ENCODE measurements around the gene UBALD1. TPM values are rescaled to one million over a fixed set of nuclear protein-coding genes. Genes with fewer than 3 reads are reported as not detected.

The UBALD1 gene
- total and polyA plus RNA-seq, 2 experiments from 2014 or later, result 6.1 to 25.7 TPM

- WGBS (ENCODE audit: low lambda C conversion rate, missing lambda C conversion rate), result 93% methylated on average over 20 of the region's 20 CpGs
- Histone ChIP-seq H2AFZ (no peak overlapping the region), H3K36me3 (replicated peaks; ENCODE audit: insufficient read depth, low read depth) (no peaks in the 10 kb centered on the region), H3K27ac (no peak overlapping the region), H4K20me1 (ENCODE audit: insufficient read depth, poor library complexity, severe bottlenecking) (peaks cover 71% of the 10 kb centered on the region), H3K9me2 (replicated peaks; ENCODE audit: insufficient read depth) (no peaks in the 10 kb centered on the region), H3K79me2 (peaks cover 96% of the 10 kb centered on the region), H3K27me3 (no peaks in the 10 kb centered on the region), H3K4me3 (no peak overlapping the region), H3K4me2 (no peak overlapping the region), H3K4me1 (ENCODE audit: insufficient read depth) (no peaks in the 10 kb centered on the region), H3K9me3 (ENCODE audit: low read depth) (no peaks in the 10 kb centered on the region)
- TF ChIP-seq CTCF (IDR thresholded peaks at IDR 0.05; ENCODE audit: poor library complexity), result no peak
- TF ChIP-seq EZH2phosphoT487 (IDR thresholded peaks at IDR 0.05; ENCODE audit: low read depth, severe bottlenecking, unreplicated experiment), result no peak
- no peak for TF ChIP-seq EZH2 (IDR thresholded peaks at IDR 0.05; ENCODE audit: borderline replicate concordance)
- DNase-seq (ENCODE audit: low spot score), result no peak
Measured at GRCh38 chr16:4633910-4634635, 19.4 kb upstream of the UBALD1 start.

GRCh38 chr16:4631444-4631843 lies 16.8 kb upstream of the UBALD1 start:
- peak overlapping the region; percentile 3 for H3K27ac ChIP-seq
- peaks cover 3% of the 10 kb centered on the region for H3K4me1 ChIP-seq (ENCODE audit: insufficient read depth)
- H3K36me3 ChIP-seq (replicated peaks; ENCODE audit: insufficient read depth, low read depth), result no peaks in the 10 kb centered on the region

GRCh38 chr16:4628283-4628682 lies 13.6 kb upstream of the UBALD1 start:
- peaks cover 11% of the 10 kb centered on the region for H3K4me1 ChIP-seq (ENCODE audit: insufficient read depth)
- DNase-seq (ENCODE audit: low spot score), result no peak
- no peaks in the 10 kb centered on the region for H3K27me3 ChIP-seq
- H3K27ac ChIP-seq, result no peak overlapping the region
- no peaks in the 10 kb centered on the region for H3K9me2 ChIP-seq (replicated peaks; ENCODE audit: insufficient read depth)
- H4K20me1 ChIP-seq (ENCODE audit: insufficient read depth, poor library complexity, severe bottlenecking), result peaks cover 58% of the 10 kb centered on the region
- 96% methylated on average over 5 of the region's 9 CpGs for WGBS (ENCODE audit: low lambda C conversion rate, missing lambda C conversion rate)
- no peak for TF ChIP-seq EZH2phosphoT487 (IDR thresholded peaks at IDR 0.05; ENCODE audit: low read depth, severe bottlenecking, unreplicated experiment)
- TF ChIP-seq CTCF (IDR thresholded peaks at IDR 0.05; ENCODE audit: poor library complexity), result no peak
- no peak for TF ChIP-seq EZH2 (IDR thresholded peaks at IDR 0.05; ENCODE audit: borderline replicate concordance)
- peaks cover 84% of the 10 kb centered on the region for H3K79me2 ChIP-seq
- no peaks in the 10 kb centered on the region for H3K9me3 ChIP-seq (ENCODE audit: low read depth)
- H3K4me3 ChIP-seq, result no peak overlapping the region
- no peak overlapping the region for H3K4me2 ChIP-seq
- no peak overlapping the region for H2AFZ ChIP-seq
- no peaks in the 10 kb centered on the region for H3K36me3 ChIP-seq (replicated peaks; ENCODE audit: insufficient read depth, low read depth)

More at GRCh38 chr16:4631444-4631843, 16.8 kb upstream of the UBALD1 start:
- no peak for TF ChIP-seq EZH2phosphoT487 (IDR thresholded peaks at IDR 0.05; ENCODE audit: low read depth, severe bottlenecking, unreplicated experiment)
- H3K4me3 ChIP-seq, result no peak overlapping the region
- no peak overlapping the region for H2AFZ ChIP-seq
- H3K9me2 ChIP-seq (replicated peaks; ENCODE audit: insufficient read depth), result no peaks in the 10 kb centered on the region
- no peaks in the 10 kb centered on the region for H3K27me3 ChIP-seq
- H3K4me2 ChIP-seq, result no peak overlapping the region
- WGBS (ENCODE audit: low lambda C conversion rate, missing lambda C conversion rate), result 64% methylated on average over 1 of the region's 1 CpG
- H4K20me1 ChIP-seq (ENCODE audit: insufficient read depth, poor library complexity, severe bottlenecking), result peaks cover 69% of the 10 kb centered on the region
- no peak for DNase-seq (ENCODE audit: low spot score)
- no peaks in the 10 kb centered on the region for H3K9me3 ChIP-seq (ENCODE audit: low read depth)
- H3K79me2 ChIP-seq, result peaks cover 96% of the 10 kb centered on the region

- no peak for TF ChIP-seq EZH2phosphoT487 (IDR thresholded peaks at IDR 0.05; ENCODE audit: low read depth, severe bottlenecking, unreplicated experiment)
- TF ChIP-seq EZH2 (IDR thresholded peaks at IDR 0.05; ENCODE audit: borderline replicate concordance), result no peak
- TF ChIP-seq CTCF (IDR thresholded peaks at IDR 0.05; ENCODE audit: poor library complexity), result no peak
- peak overlapping the region; percentile 95 for H3K27ac ChIP-seq
- H2AFZ ChIP-seq, result no peak overlapping the region
- H3K4me2 ChIP-seq, result peak overlapping the region; percentile 99
- H3K36me3 ChIP-seq (replicated peaks; ENCODE audit: insufficient read depth, low read depth), result no peaks in the 10 kb centered on the region
- H3K4me3 ChIP-seq, result peak overlapping the region; percentile 71
- no peaks in the 10 kb centered on the region for H3K9me3 ChIP-seq (ENCODE audit: low read depth)
- H3K27me3 ChIP-seq, result no peaks in the 10 kb centered on the region
- peaks cover 44% of the 10 kb centered on the region for H4K20me1 ChIP-seq (ENCODE audit: insufficient read depth, poor library complexity, severe bottlenecking)
- H3K79me2 ChIP-seq, result peaks cover 68% of the 10 kb centered on the region
- H3K9me2 ChIP-seq (replicated peaks; ENCODE audit: insufficient read depth), result no peaks in the 10 kb centered on the region
- peak; percentile 3 for DNase-seq (ENCODE audit: low spot score)
- 73% methylated on average over 6 of the region's 6 CpGs for WGBS (ENCODE audit: low lambda C conversion rate, missing lambda C conversion rate)
- H3K4me1 ChIP-seq (ENCODE audit: insufficient read depth), result peaks cover 11% of the 10 kb centered on the region
Measured at GRCh38 chr16:4626396-4626795, 11.7 kb upstream of the UBALD1 start.

Measured in hepatocyte (in vitro differentiated cells).